ENCODE results near the gene SDHA.

The SDHA gene

GRCh38 chr5:186091-187041 lies 31.8 kb upstream of the SDHA start:
- DNase-seq (ENCODE audit: low spot score) = no peak
- TF ChIP-seq CTCF (IDR thresholded peaks at IDR 0.05) = no peak
- H3K27ac ChIP-seq = no peak overlapping the region
- no peak overlapping the region for H3K4me3 ChIP-seq

GRCh38 chr5:187042-187431 lies 31.1 kb upstream of the SDHA start:
- no peak for TF ChIP-seq CTCF (IDR thresholded peaks at IDR 0.05)
- no peak for DNase-seq (ENCODE audit: low spot score)

GRCh38 chr5:187617-188451 lies 30.3 kb upstream of the SDHA start:
- no peak overlapping the region for H3K27ac ChIP-seq
- no peak for DNase-seq (ENCODE audit: low spot score)
- no peak for TF ChIP-seq CTCF (IDR thresholded peaks at IDR 0.05)
- H3K4me3 ChIP-seq = peak overlapping the region; percentile 64

More at GRCh38 chr5:187042-187431, 31.1 kb upstream of the SDHA start:
- H3K4me3 ChIP-seq = no peak overlapping the region
- no peak overlapping the region for H3K27ac ChIP-seq

GRCh38 chr5:188488-189481 lies 29.3 kb upstream of the SDHA start:
- H3K27ac ChIP-seq = no peak overlapping the region
- TF ChIP-seq CTCF (IDR thresholded peaks at IDR 0.05) = peak; percentile 78
- peak; percentile 86 for DNase-seq (ENCODE audit: low spot score)
- H3K4me3 ChIP-seq = peak overlapping the region; percentile 64

- TF ChIP-seq CTCF (IDR thresholded peaks at IDR 0.05) = no peak
- DNase-seq (ENCODE audit: low spot score) = no peak
- Histone ChIP-seq H3K27ac (no peak overlapping the region), H3K4me3 (no peak overlapping the region)
Measured at GRCh38 chr5:189486-189885, 28.6 kb upstream of the SDHA start.

GRCh38 chr5:189976-190365 lies 28.1 kb upstream of the SDHA start:
- Histone ChIP-seq H3K4me3 (no peak overlapping the region), H3K27ac (no peak overlapping the region)
- no peak for TF ChIP-seq CTCF (IDR thresholded peaks at IDR 0.05)
- DNase-seq (ENCODE audit: low spot score) = no peak

All from coronary artery (tissue), 2 donors.